SHP77 (cell line): ENCODE data around the gene GYS2.
"Not testable (repeated sequence)": the region's sequence is repeated elsewhere in the genome, so short reads cannot be mapped to it uniquely, and the experiment has no call there.

Experiments used
- DNase-seq, 2 experiments: peaks; one replicate each; lab custom pipeline; 2025; lab: John Stamatoyannopoulos, UW

Gene GYS2

GRCh38 chr12:21604245-21605101 lies at the start of gene GYS2:
Gene GYS2, minus strand, starts transcription at chr12:21604847. Its CDS starts 255 bp downstream, at chr12:21604592.
- DNase-seq: no peak

- no peak for DNase-seq
Observed at GRCh38 chr12:21651821-21652220, 47.2 kb upstream of the GYS2 start.

GRCh38 chr12:21650997-21651396 lies 46.4 kb upstream of the GYS2 start:
- DNase-seq: no peak

GRCh38 chr12:21649034-21649433 lies 44.4 kb upstream of the GYS2 start:
- DNase-seq: no peak

GRCh38 chr12:21648378-21648777 lies 43.7 kb upstream of the GYS2 start:
- no peak for DNase-seq

- no peak for DNase-seq
Observed at GRCh38 chr12:21647179-21647578, 42.5 kb upstream of the GYS2 start.

- not testable (repeated sequence) for DNase-seq
Observed at GRCh38 chr12:21645041-21645500, 40.4 kb upstream of the GYS2 start.

GRCh38 chr12:21644516-21644915 lies 39.9 kb upstream of the GYS2 start:
- no peak for DNase-seq

GRCh38 chr12:21643758-21644157 lies 39.1 kb upstream of the GYS2 start:
- no peak for DNase-seq

GRCh38 chr12:21642707-21643389 lies 38.2 kb upstream of the GYS2 start:
- no peak for DNase-seq

- no peak for DNase-seq
Observed at GRCh38 chr12:21638054-21638891, 33.6 kb upstream of the GYS2 start.

- no peak for DNase-seq
Observed at GRCh38 chr12:21634245-21634644, 29.6 kb upstream of the GYS2 start.

- no peak for DNase-seq
Observed at GRCh38 chr12:21631367-21631766, 26.7 kb upstream of the GYS2 start.

GRCh38 chr12:21627924-21628323 lies 23.3 kb upstream of the GYS2 start:
- no peak for DNase-seq

- DNase-seq: no peak
Observed at GRCh38 chr12:21618566-21618965, 13.9 kb upstream of the GYS2 start.

- no peak for DNase-seq
Observed at GRCh38 chr12:21617030-21617429, 12.4 kb upstream of the GYS2 start.

GRCh38 chr12:21615431-21615830 lies 10.8 kb upstream of the GYS2 start:
- DNase-seq: no peak

GRCh38 chr12:21614506-21614905 lies 9.9 kb upstream of the GYS2 start:
- DNase-seq: no peak

GRCh38 chr12:21613931-21614330 lies 9.3 kb upstream of the GYS2 start:
- no peak for DNase-seq

GRCh38 chr12:21608196-21608595 lies 3.5 kb upstream of the GYS2 start:
- DNase-seq: no peak

- no peak for DNase-seq
Observed at GRCh38 chr12:21607701-21608100, 3.1 kb upstream of the GYS2 start.

GRCh38 chr12:21606175-21606574 lies 1.5 kb upstream of the GYS2 start:
- no peak for DNase-seq
